ENCODE data around the gene PAM16.

The PAM16 gene

GRCh38 chr16:4373356-4373908, 22.3 kb upstream of the PAM16 start:
- no peak for DNase-seq (ENCODE audit: low read depth in 2 of 2)
- peak overlapping the region; percentile 87 to 95 for H3K4me3 ChIP-seq (replicated peaks in 1 of 2; ENCODE audit: low read depth in 2 of 2, low read length in 2 of 2)

GRCh38 chr16:4372578-4373355, 21.6 kb upstream of the PAM16 start:
- TF ChIP-seq CTCF (IDR thresholded peaks at IDR 0.05; ENCODE audit: low read depth, low read length) = no peak
- H3K4me3 ChIP-seq (replicated peaks in 1 of 2; ENCODE audit: low read depth in 2 of 2, low read length in 2 of 2) = peak overlapping the region; percentile 87 to 95
- peak; percentile 59 to 84 for DNase-seq (ENCODE audit: low read depth in 2 of 2)

More at GRCh38 chr16:4373356-4373908, 22.3 kb upstream of the PAM16 start:
- TF ChIP-seq CTCF (IDR thresholded peaks at IDR 0.05; ENCODE audit: low read depth, low read length) = no peak

- DNase-seq (ENCODE audit: low read depth in 2 of 2) = no peak
- H3K4me3 ChIP-seq (replicated peaks in 1 of 2; ENCODE audit: low read depth in 2 of 2, low read length in 2 of 2) = peak overlapping the region; percentile 87 to 95
- TF ChIP-seq CTCF (IDR thresholded peaks at IDR 0.05; ENCODE audit: low read depth, low read length) = no peak
Measured at GRCh38 chr16:4372001-4372577, 21.0 kb upstream of the PAM16 start.

GRCh38 chr16:4371357-4372000, 20.4 kb upstream of the PAM16 start, which contains the start of gene VASN:
VASN (plus strand) TSS chr16:4371848; CDS start chr16:4380878, 9,030 bp downstream.
- TF ChIP-seq CTCF (IDR thresholded peaks at IDR 0.05; ENCODE audit: low read depth, low read length) = no peak
- DNase-seq (ENCODE audit: low read depth in 2 of 2) = peak; percentile 78 to 89
- peak within 1 kb of the TSS; percentile 87 to 95 for H3K4me3 ChIP-seq (replicated peaks in 1 of 2; ENCODE audit: low read depth in 2 of 2, low read length in 2 of 2)

GRCh38 chr16:4370570-4371356, 19.6 kb upstream of the PAM16 start:
- no peak for TF ChIP-seq CTCF (IDR thresholded peaks at IDR 0.05; ENCODE audit: low read depth, low read length)
- DNase-seq (ENCODE audit: low read depth in 2 of 2) = peak; percentile 88 to 98
- H3K4me3 ChIP-seq (replicated peaks in 1 of 2; ENCODE audit: low read depth in 2 of 2, low read length in 2 of 2) = no peak overlapping the region

GRCh38 chr16:4370151-4370550, 19.0 kb upstream of the PAM16 start:
- H3K4me3 ChIP-seq (replicated peaks in 1 of 2; ENCODE audit: low read depth in 2 of 2, low read length in 2 of 2) = no peak overlapping the region
- no peak for DNase-seq (ENCODE audit: low read depth in 2 of 2)
- TF ChIP-seq CTCF (IDR thresholded peaks at IDR 0.05; ENCODE audit: low read depth, low read length) = no peak
